NCI-H2196 (cell line): ENCODE results near the gene SBF1.

Experiments used
- DNase-seq: peaks from one replicate; lab custom pipeline; 2025; ENCODE audit not compliant: unreplicated experiment; lab: John Stamatoyannopoulos, UW

Gene SBF1

DNA sequence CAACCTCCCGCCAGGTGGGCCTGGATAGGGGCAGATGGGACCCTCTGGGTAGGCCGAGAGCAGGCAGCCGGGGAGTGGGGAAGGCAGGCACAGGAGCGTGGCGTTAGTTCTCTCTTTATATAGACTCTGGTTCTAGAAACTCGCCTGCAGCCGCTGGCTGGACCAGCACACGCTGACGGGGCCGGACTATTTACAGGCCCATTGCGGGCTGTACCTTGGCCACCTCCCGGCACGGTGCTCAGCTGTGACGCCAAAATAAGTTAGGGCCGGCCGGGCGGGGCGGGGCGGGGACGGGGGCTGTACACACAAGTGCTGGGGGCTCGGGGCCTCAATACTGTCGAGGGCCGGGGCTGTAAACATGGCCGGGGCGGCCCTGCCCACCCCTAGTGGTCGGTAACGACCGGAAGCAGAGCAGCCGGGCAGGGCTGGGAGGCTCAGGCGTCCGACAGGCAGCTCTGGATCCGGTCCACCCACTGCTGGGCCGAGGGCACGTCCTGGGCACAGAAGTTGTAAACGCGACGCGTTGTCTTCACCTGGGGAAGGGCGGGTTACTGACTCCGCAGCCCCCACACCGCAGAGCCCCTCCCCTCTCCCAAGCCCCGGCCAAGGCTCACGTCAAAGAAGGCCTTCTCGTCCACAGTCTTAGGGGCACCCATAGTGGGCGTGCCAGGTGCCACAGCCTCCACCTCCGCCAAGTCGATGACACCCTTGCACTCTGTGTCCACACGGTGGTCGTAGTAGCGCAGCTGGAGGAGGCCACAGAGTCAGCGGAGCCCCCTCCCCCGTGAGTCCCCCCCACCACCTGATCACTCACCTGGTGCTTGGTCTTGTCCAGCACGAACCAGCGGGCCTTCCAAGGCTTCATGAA, 27.9 kb downstream of the SBF1 start:
- DNase-seq = no peak

GRCh38 chr22:50445880-50446707, 28.7 kb downstream of the SBF1 start:
- no peak for DNase-seq

DNA sequence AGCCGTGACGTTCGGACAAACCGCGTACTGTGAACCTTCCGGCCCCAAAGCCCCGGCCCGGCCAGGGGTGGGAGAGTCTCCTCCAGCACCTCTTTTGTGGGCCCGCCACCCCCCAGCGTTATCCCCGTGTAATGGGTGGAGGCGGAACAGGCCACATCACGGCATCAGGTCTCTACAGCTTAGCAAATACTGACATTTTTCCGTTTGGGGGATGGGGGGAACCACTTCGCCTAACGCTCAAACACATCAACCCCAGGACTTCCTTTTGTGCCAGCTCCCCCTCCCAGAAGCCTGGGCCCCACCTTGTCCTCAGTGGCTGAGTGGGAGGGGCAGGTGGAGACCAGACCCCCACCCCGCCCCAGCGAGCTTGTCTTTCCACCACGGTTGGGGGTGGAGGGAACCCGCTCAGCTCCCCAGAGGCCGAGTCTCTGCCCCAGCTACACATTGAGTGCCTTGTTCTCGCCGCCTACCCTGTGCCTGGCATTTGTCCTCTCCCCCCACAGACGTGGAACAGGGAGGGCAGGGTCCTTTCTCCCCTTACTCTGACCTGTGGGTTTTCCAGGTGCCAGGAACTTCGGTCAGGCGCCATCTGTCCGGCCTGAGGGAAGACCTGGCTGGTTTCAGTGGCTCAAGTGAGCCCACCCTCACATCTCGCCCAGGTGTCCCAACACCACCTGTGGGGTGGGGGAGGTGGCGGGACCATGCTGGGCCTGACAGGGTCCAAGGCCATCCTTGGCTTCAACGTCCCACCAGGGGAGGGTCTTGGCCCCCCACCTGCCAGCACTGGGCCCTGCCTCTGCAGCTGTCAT, 29.6 kb downstream of the SBF1 start:
- no peak for DNase-seq

GRCh38 chr22:50444663-50445062, 30.2 kb downstream of the SBF1 start:
- DNase-seq = peak; percentile 1

DNA sequence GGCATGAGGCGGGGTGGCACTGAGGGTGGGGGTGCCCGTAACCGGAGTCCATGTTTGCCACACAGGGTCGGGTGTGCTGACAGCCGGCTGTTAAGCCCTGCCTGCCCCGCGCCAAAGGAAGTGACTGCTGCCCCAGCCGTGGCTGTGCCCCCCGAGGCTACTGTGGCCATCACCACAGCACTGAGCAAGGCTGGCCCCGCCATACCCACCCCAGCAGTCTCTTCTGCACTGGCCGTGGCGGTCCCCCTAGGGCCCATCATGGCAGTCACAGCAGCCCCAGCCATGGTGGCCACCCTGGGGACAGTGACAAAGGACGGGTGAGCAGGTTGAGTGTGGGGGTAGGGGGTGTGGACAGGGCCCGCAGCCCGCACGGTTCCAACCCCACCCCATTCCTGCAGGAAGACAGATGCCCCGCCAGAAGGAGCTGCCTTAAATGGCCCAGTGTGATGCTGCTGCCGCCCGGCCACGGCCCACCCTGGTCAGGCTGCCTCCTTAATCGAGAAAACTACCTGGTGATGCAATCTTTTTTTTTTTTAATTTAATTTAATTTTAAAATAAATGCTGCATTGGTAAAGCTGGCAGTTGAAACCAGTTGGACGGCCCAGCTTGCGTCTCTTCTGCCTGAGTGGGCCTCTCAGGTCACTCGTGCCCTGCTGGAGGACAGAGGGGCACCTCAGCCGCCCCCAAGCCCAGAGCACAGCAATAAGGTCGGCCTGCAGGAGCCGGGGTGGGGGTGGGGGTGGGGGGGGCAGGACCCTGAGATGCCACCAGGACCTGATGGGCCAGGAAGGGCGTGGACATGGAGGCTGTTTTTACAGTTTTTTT, 30.8 kb downstream of the SBF1 start:
- no peak for DNase-seq

- no peak for DNase-seq
These were observed 31.6 kb downstream of the SBF1 start for GRCh38 chr22:50443197-50443596.

DNA sequence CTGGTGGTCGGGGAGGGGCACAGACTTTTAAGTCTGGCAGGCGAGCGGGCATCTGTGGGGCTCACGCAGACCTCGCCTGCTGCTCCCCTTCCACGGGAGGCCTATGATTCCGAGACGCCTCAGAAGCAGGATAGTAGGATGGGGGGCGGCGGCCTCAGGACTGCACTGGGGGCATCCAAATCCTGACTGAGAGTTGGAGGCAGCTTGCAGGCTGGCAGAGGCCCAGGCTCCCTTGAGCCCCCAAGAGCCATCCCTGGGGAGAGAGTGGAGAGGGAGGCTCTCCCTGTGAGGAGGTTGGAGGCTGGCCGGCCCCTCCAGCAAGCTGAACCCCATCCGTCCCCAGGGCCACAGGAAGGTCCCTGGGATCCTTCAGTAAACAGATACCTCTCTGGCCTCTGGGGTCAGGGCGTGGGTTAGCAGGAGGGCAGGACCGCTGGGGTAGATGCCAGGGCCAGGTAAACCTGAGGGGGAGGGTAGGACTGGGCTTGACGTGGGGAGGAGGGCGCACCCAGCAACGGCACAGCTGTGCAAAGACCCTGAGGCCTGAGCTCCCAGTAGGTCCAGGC, 33.3 kb downstream of the SBF1 start:
- no peak for DNase-seq

GRCh38 chr22:50440544-50441249, 34.1 kb downstream of the SBF1 start:
- DNase-seq = no peak

DNA sequence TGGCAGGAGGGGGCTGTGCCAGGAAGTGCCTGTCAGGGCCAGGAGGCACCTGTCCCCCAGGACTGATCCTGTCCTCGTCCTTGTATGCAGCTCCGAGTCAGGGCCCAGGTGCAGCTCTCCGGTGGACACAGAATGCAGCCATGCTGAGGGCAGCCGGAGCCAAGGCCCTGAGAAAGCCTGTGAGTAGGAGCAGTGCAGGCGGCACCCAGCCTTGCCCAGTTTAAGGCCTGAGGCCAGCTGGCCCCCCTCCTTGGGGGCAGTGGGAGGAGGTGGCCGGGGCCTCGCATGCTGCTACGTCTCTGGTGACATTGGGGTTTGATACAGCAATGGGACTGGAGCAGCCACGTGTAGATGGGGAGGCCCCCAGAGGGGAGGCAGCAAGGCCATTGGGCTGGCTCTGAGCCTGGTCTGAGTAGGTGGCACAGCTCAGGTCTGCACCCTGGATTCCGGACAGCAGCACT, 34.9 kb downstream of the SBF1 start:
- DNase-seq = no peak

DNA sequence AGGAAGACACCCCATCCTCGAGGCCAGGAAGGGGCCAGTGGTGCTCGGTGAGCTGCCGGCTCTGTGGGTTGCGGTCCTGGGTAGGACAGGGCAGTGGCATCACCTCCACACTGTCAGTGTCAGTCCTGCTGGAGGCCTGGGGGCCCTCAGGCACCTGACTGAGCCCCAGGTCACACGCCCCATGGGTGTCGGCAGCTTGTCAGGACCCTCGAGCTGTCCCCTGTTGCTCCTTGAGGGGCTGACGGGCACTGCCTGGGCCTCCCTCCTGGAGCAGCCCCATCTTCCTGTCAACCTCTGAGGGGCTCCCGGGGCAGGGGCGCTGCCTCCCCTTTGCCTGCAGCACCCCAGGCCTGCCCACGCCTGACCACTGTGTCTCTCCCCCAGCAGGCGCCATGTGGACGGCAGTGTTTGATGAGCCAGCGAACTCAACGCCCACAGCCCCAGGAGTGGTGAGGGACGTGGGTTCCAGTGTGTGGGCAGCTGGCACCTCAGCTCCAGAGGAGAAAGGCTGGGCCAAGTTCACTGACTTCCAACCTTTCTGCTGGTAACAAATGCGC, 35.4 kb downstream of the SBF1 start:
- no peak for DNase-seq

GRCh38 chr22:50438305-50439275, 36.2 kb downstream of the SBF1 start:
- DNase-seq = no peak

DNA sequence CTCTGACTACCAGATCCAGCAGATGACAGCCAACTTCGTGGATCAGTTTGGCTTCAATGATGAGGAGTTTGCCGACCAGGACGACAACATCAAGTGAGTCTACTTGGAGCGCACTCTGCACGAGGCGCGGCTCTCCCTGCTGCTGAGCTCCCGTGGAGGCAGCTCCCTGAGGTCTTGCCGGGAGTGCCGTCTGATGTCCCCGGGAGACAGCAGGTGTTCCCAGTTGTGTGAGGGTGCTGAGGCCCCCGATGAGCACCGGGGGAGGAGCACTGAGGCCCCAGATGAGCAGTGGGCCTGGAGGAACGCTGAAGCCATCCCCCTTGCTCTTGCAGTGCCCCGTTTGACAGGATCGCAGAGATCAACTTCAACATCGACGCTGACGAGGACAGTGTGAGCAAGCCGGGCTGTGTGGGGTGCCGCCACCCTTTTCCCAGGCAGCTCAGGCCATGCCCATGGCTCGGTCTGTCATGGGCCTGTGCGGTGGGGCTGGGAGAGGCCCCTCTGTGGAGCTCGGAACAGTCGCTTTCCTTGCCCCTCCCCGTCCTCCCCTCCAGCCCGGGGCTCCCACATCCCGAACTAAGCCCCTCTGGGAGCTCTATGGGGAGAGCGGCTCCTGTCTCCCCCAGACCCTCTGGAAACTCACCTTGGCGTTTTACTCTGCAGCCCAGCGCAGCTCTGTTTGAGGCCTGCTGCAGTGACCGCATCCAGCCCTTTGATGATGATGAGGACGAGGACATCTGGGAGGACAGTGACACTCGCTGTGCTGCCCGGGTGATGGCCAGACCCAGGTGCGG, 37.1 kb downstream of the SBF1 start:
- DNase-seq = no peak

DNA sequence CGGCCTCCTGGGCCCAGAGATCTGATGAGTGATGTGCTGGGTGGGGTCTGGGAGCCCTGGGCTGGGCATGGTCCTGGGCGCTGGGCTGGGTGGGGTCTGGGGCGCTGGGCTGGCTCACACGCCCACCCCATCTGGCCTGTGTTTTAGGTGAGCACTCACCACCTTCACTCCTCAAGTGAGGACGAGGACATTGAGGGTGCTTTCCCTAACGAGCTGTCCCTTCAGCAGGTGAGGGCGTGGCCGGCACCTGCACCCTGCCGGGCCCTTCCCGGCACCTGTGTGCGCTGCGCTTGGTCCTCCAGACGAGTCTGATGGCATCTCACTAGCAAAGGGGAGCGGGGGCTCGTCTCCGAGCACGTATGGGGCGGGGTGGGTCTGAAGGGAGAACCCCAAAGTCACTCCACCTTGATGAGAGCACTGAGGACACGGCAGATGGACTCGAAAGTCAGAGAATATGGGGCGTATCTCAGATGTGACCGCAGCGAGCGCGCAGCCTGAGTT, 37.9 kb downstream of the SBF1 start:
- DNase-seq = no peak

GRCh38 chr22:50436015-50436830, 38.6 kb downstream of the SBF1 start:
- DNase-seq = no peak

- no peak for DNase-seq
These were observed 39.4 kb downstream of the SBF1 start for GRCh38 chr22:50435291-50436014.
